GM12865 (cell line): Measurements from ENCODE around the gene TBL1X.
"Not testable (repeated sequence)": the region's sequence is repeated elsewhere in the genome, so short reads cannot be mapped to it uniquely, and the experiment has no call there.

Source experiments
- DNase-seq: peaks from one replicate; pipeline ENCODE4 v3.0.0; 2010; ENCODE audit warnings: low read depth
- H3K4me3 ChIP-seq: 2 replicates; pipeline ENCODE4 v1.5.1; 2011; ENCODE audit warnings: mild to moderate bottlenecking, low read depth, low read length, control low read depth
- CTCF ChIP-seq: IDR thresholded peaks from 2 replicates; pipeline ENCODE4 v1.5.1; 2011; ENCODE audit warnings: low read length, control low read depth, low read depth, inconsistent platforms; ENCODE audit not compliant: insufficient read depth; ENCODE audit errors: missing control alignments

Gene TBL1X

GRCh38 chrX:9431281-9431680 lies 33.6 kb upstream of the TBL1X start:
- DNase-seq: no peak
- no peak overlapping the region for H3K4me3 ChIP-seq
- TF ChIP-seq CTCF: no peak

DNA sequence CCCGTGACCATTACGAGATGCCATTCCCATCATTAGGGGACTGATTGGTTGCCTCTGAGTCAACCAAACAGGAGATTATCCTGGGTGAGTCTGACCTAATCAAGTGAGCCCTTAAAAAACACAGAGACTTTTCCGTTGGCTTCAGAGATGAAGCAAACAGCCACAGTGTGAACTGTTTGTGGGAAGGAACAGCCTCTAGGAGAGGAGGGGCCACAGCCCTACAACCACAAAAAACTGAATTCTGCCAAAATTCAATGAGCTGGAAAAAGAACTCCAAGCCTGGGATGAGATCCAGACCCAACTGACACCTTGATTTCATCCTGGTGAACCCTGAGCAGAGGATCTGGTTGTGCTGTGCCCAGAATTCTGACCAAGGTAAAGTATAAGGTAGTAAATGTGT lies 31.3 kb upstream of the TBL1X start:
- no peak overlapping the region for H3K4me3 ChIP-seq
- DNase-seq: no peak
- no peak for TF ChIP-seq CTCF

DNA sequence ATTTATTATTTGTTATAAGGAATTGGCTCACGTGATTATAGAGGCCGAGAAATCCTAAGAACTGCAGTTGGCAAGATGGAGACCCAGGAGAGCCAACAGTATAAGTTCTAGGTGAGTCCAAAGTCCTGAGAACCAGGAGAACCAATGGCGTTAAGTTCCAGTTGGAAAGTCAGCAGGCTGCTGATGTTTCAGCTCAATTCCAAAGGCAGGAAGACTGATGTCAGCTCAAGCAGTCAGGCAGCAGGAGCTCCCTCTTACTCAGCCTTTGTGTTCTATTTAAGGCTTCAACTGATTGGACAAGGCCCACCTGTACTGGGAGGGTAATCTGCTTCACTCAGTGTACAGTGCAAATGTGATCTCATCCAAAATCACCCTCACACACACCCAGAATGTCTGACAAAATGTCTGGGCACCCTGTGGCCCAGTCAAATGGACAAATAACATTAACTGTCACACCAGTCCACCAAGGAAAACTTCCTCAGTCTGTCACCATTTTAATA lies 30.8 kb upstream of the TBL1X start:
- TF ChIP-seq CTCF: no peak
- no peak overlapping the region for H3K4me3 ChIP-seq
- no peak for DNase-seq

DNA sequence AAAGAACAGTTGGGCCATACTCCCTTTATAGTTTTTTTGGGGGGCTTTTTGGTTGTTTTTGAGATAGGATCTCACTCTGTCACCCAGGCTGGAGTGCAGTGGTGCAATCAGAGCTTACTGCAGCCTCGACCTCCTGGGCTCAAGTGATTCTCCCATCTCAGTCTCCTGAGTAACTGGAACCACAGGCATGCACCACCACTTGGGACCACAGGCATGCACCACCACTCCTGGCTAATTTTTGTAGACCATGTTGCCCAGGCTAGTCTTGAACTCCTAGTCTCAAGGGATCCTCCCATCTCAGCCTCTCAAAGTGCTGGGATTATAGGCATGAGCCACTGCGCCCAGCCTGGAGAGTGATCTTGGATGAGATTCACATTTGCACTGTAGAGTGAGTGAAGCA lies 29.8 kb upstream of the TBL1X start:
- not testable (repeated sequence) for H3K4me3 ChIP-seq, DNase-seq

GRCh38 chrX:9436812-9437211 lies 28.0 kb upstream of the TBL1X start:
- H3K4me3 ChIP-seq: no peak overlapping the region
- no peak for TF ChIP-seq CTCF
- no peak for DNase-seq

- DNase-seq: no peak
- H3K4me3 ChIP-seq: no peak overlapping the region
- TF ChIP-seq CTCF: no peak
These were observed 25.8 kb upstream of the TBL1X start for GRCh38 chrX:9438933-9439494.

GRCh38 chrX:9440116-9440844 lies 24.6 kb upstream of the TBL1X start:
- no peak for TF ChIP-seq CTCF
- H3K4me3 ChIP-seq: no peak overlapping the region
- DNase-seq: no peak
